22Rv1 (cell line): ENCODE data around the gene MEF2C.

ENCODE experiments used
- CTCF ChIP-seq: fragments of 450-650 bp; IDR thresholded peaks from 2 replicates; pipeline ENCODE4 v1.5.1; 2017; ENCODE audit warnings: mild to moderate bottlenecking
- ZFX ChIP-seq: fragments of 450-650 bp; IDR thresholded peaks from 2 replicates; pipeline ENCODE4 v1.6.1; 2017; ENCODE audit warnings: antibody characterized with exemption, borderline replicate concordance

GRCh38 chr5:88877826-88878225 is 5.2 kb downstream of the MEF2C start:
- TF ChIP-seq CTCF (no peak), ZFX (no peak)
